D721Med (cell line): Measurements from ENCODE around the gene RSPH1.

Experiments used
- DNase-seq: peaks from one replicate; pipeline ENCODE4 v3.0.0; 2011; ENCODE audit warnings: low spot score; ENCODE audit not compliant: insufficient read length
- FAIRE-seq: peaks from 2 replicates; lab custom pipeline; 2011; peaks lifted over from hg19 to GRCh38; lab: Jason Lieb, UNC
- CTCF ChIP-seq: IDR thresholded peaks from 2 replicates; pipeline ENCODE4 v1.5.1; 2012; ENCODE audit warnings: mild to moderate bottlenecking, control low read depth; ENCODE audit not compliant: insufficient read depth; ENCODE audit errors: missing control alignments

Gene RSPH1

GRCh38 chr21:42520628-42521253, 24.7 kb upstream of the RSPH1 start:
- no peak for DNase-seq
- no peak for FAIRE-seq
- peak; percentile 49 for TF ChIP-seq CTCF

GRCh38 chr21:42518626-42519025, 22.6 kb upstream of the RSPH1 start:
- FAIRE-seq (no peak), DNase-seq (no peak)
- no peak for TF ChIP-seq CTCF

GRCh38 chr21:42518215-42518614, 22.2 kb upstream of the RSPH1 start:
- TF ChIP-seq CTCF = no peak
- no peak for DNase-seq
- FAIRE-seq = no peak

- DNase-seq = no peak
- FAIRE-seq = no peak
- no peak for TF ChIP-seq CTCF
Observed at GRCh38 chr21:42515708-42516502, 19.9 kb upstream of the RSPH1 start.

GRCh38 chr21:42514883-42515228, 18.8 kb upstream of the RSPH1 start:
- no peak for TF ChIP-seq CTCF
- no peak for FAIRE-seq
- DNase-seq = no peak

- FAIRE-seq (no peak), DNase-seq (no peak)
- TF ChIP-seq CTCF = no peak
Observed at GRCh38 chr21:42513985-42514882, 18.2 kb upstream of the RSPH1 start.
